Measurements from ENCODE around the gene ELK3.

- TF ChIP-seq CTCF (IDR thresholded peaks at IDR 0.05), result no peak
- no peak for TF ChIP-seq EZH2 (IDR thresholded peaks at IDR 0.05)
- no peak for TF ChIP-seq EZH2phosphoT487 (IDR thresholded peaks at IDR 0.05)
Measured at GRCh38 chr12:96224219-96224615, 30.0 kb downstream of the ELK3 start.
